Measurements from ENCODE around the gene FXYD2. TPM values are rescaled to one million over a fixed set of nuclear protein-coding genes. Genes with fewer than 3 reads are reported as not detected.
A peak's percentile ranks its signal among the peaks of the same experiment; 100 is the strongest.

FXYD2 gene
- total and polyA plus RNA-seq, 9 of the 15 experiments (the other 6 are each of a cell fraction or from before 2014, with no cell fraction given) = not detected

- TF ChIP-seq PBX2 (CRISPR knock-in tag; IDR thresholded peaks at IDR 0.05; ENCODE audit: low read depth) (no peak), PBX2 (tag; conservative IDR thresholded peaks at IDR 0.05; ENCODE audit: low read depth) (no peak), MIER1 (IDR thresholded peaks at IDR 0.05; ENCODE audit: low read depth) (peak; percentile 50; the same call in 1 of the 2 replicates), TRIM24 (IDR thresholded peaks at IDR 0.05) (peak; percentile 26 to 42; a peak in 1 of 4 replicates), FOXO4 (CRISPR knock-in tag; IDR thresholded peaks at IDR 0.05) (no peak), TOE1 (IDR thresholded peaks at IDR 0.05; ENCODE audit: borderline replicate concordance) (peak; percentile 85), TOE1 (CRISPR knock-in tag; IDR thresholded peaks at IDR 0.05; ENCODE audit: borderline replicate concordance, low read depth) (no peak), PML (IDR thresholded peaks at IDR 0.05; ENCODE audit: low read length) (no peak), CEBPG (CRISPR knock-in tag; IDR thresholded peaks at IDR 0.05) (no peak), CEBPG (tag; conservative IDR thresholded peaks at IDR 0.05 in 1 of 2, IDR thresholded peaks at IDR 0.05 in 1 of 2) (no peak), SAFB2 (IDR thresholded peaks at IDR 0.05; ENCODE audit: borderline replicate concordance, low read depth, low read length, severe bottlenecking) (no peak), RBM39 (optimal IDR thresholded peaks at IDR 0.05; ENCODE audit: low read depth, low read length) (no peak), SRSF1 (IDR thresholded peaks at IDR 0.05; ENCODE audit: low read depth, low read length) (no peak), SOX6 (IDR thresholded peaks at IDR 0.05) (no peak), RBM22 (IDR thresholded peaks at IDR 0.05; ENCODE audit: low read depth, low read length, poor library complexity, severe bottlenecking) (no peak), ZNF324 (CRISPR knock-in tag; IDR thresholded peaks at IDR 0.05) (no peak), ETV6 (IDR thresholded peaks at IDR 0.05; ENCODE audit: borderline replicate concordance in 1 of 2, low read depth in 2 of 2, low read length in 1 of 2) (no peak), ETV6 (CRISPR knock-in tag; IDR thresholded peaks at IDR 0.05; ENCODE audit: borderline replicate concordance) (no peak), STAG1 (CRISPR knock-in tag; IDR thresholded peaks at IDR 0.05; ENCODE audit: borderline replicate concordance) (no peak; the same call in 1 of the 2 replicates), CREB5 (CRISPR knock-in tag; IDR thresholded peaks at IDR 0.05) (no peak), MXI1 (IDR thresholded peaks at IDR 0.05; ENCODE audit: low read depth, low read length) (no peak), ATF1 (CRISPR knock-in tag; IDR thresholded peaks at IDR 0.05) (no peak), ATF1 (tag; IDR thresholded peaks at IDR 0.05) (no peak), E2F3 (CRISPR knock-in tag; IDR thresholded peaks at IDR 0.05) (no peak), PRPF4 (IDR thresholded peaks at IDR 0.05; ENCODE audit: insufficient read depth, low read depth, low read length, poor library complexity, severe bottlenecking) (no peak)
These were observed 15.1 kb downstream of the FXYD2 start (continued) for GRCh38 chr11:117809236-117810055.
